Chondrocyte (in vitro differentiated cells): Measurements from ENCODE around the gene AQR. TPM values are rescaled to one million over a fixed set of nuclear protein-coding genes. Genes with fewer than 3 reads are reported as not detected.

Source experiments
- DNase-seq: peaks from one replicate; pipeline ENCODE4 v3.0.0; 2021; ENCODE audit warnings: mixed read lengths, low spot score
- H3K27ac Mint-ChIP-seq: one replicate; pipeline ENCODE4 v1.8.0; 2021; ENCODE audit warnings: mild to moderate bottlenecking, moderate library complexity, mixed read lengths; ENCODE audit not compliant: unreplicated experiment
- H3K27me3 Mint-ChIP-seq: 2 replicates; pipeline ENCODE4 v1.8.0; 2021; ENCODE audit warnings: low read depth, mixed read lengths
- H3K36me3 Mint-ChIP-seq: 2 replicates; pipeline ENCODE4 v1.8.0; 2021; ENCODE audit warnings: low read depth, mixed read lengths
- H3K4me1 Mint-ChIP-seq: 2 replicates; pipeline ENCODE4 v1.8.0; 2021; ENCODE audit warnings: low read depth, mild to moderate bottlenecking, mixed read lengths
- H3K4me3 Mint-ChIP-seq: one replicate; pipeline ENCODE4 v1.8.0; 2021; ENCODE audit warnings: mild to moderate bottlenecking, moderate library complexity, mixed read lengths; ENCODE audit not compliant: unreplicated experiment
- H3K9me3 Mint-ChIP-seq: 2 replicates; pipeline ENCODE4 v1.8.0; 2021; ENCODE audit warnings: low read depth, mixed read lengths
- CTCF ChIP-seq: fragments of 200-600 bp; sonication (generic); IDR thresholded peaks from 2 replicates; pipeline ENCODE4 v1.5.0; 2021; ENCODE audit warnings: antibody characterized with exemption, mild to moderate bottlenecking, moderate library complexity
- total RNA-seq: library from RNA; stranded (reverse); gene quantifications from 3 replicates; pipeline ENCODE4 v1.2.1, GENCODE V29; 2021

Gene AQR
- total RNA-seq, 1 donor from 2014 or later: 18.2 TPM

DNA sequence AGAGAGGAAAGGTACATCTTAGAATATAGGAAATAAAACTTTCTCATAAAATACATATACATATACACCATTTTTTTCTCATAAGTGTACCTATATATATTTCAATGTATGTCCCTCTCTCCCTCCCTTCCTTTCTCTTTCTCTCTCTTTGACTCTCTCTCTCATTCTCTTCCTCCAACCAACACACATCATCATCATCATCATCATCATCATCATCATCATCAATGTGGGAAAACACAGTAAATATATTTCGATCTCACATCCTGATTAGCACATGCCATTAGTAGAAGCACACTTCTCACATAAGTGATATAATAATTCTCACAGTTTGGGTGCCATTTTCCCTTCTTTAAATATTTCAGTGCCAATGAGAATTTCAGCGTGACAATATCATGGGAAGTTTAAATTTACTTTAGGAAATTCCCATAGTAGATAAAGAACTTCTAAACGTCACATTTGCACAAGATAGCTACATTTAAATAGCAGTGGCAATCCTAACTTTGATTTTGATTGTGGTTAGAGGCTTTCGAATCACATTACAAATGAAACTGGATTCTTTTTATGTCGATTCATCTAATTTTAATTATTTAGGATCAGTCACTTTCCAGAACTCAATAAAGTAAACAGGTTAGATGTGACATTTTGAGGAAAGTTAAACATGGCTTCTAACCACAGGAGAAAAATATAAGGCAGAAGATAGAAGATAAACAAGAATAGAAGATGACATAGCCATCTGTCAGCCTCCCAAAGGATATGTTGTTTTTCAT lies 141.2 kb downstream of the AQR start:
- Mint-ChIP-seq H3K36me3 (no peaks in the 10 kb centered on the region), H3K4me3 (no peak overlapping the region), H3K9me3 (no peaks in the 10 kb centered on the region), H3K27ac (no peak overlapping the region), H3K4me1 (no peaks in the 10 kb centered on the region), H3K27me3 (peaks cover 32% of the 10 kb centered on the region)
- DNase-seq: no peak
- no peak for TF ChIP-seq CTCF

- Mint-ChIP-seq H3K4me3 (no peak overlapping the region), H3K27me3 (peaks cover 54% of the 10 kb centered on the region), H3K9me3 (no peaks in the 10 kb centered on the region), H3K4me1 (no peaks in the 10 kb centered on the region), H3K27ac (no peak overlapping the region), H3K36me3 (no peaks in the 10 kb centered on the region)
- no peak for DNase-seq
- TF ChIP-seq CTCF: no peak
Measured at GRCh38 chr15:34821831-34822230, 147.7 kb downstream of the AQR start.

DNA sequence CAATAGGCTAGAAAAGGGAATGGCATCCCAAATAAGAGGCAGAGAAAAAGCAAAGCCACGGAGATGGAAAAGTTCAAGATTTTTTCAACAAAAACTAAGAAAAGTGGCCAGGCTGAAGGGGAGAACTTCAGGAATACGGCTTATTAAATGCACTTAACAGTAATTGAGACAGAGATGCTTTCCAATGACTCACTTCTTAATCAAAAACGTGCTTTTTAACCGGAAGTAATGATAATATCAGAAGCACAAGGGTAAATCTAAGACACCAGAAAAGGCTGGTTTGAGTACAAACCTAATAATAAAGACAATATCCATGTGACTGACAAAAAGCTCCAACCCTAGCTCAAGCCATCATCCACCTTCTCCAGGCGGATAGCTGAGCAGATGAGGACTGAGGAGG lies 149.4 kb downstream of the AQR start:
- H3K4me1 Mint-ChIP-seq: peaks cover 3% of the 10 kb centered on the region
- no peak for DNase-seq
- peaks cover 46% of the 10 kb centered on the region for H3K27me3 Mint-ChIP-seq
- no peaks in the 10 kb centered on the region for H3K9me3 Mint-ChIP-seq
- no peak overlapping the region for H3K4me3 Mint-ChIP-seq
- H3K36me3 Mint-ChIP-seq: no peaks in the 10 kb centered on the region
- H3K27ac Mint-ChIP-seq: no peak overlapping the region
- TF ChIP-seq CTCF: no peak

GRCh38 chr15:34818526-34818925 lies 151.0 kb downstream of the AQR start:
- no peak for DNase-seq
- Mint-ChIP-seq H3K4me3 (no peak overlapping the region), H3K27me3 (peaks cover 36% of the 10 kb centered on the region), H3K9me3 (peaks cover 3% of the 10 kb centered on the region), H3K27ac (no peak overlapping the region), H3K36me3 (peaks cover 2% of the 10 kb centered on the region), H3K4me1 (peaks cover 6% of the 10 kb centered on the region)
- TF ChIP-seq CTCF: no peak

- Mint-ChIP-seq H3K27me3 (peaks cover 24% of the 10 kb centered on the region), H3K4me1 (peaks cover 19% of the 10 kb centered on the region), H3K9me3 (peaks cover 3% of the 10 kb centered on the region), H3K4me3 (no peak overlapping the region), H3K36me3 (peaks cover 2% of the 10 kb centered on the region), H3K27ac (no peak overlapping the region)
- no peak for DNase-seq
- no peak for TF ChIP-seq CTCF
Measured at GRCh38 chr15:34815836-34816235, 153.7 kb downstream of the AQR start.
